ENCODE data around the gene PHOX2A.

Gene PHOX2A

DNA sequence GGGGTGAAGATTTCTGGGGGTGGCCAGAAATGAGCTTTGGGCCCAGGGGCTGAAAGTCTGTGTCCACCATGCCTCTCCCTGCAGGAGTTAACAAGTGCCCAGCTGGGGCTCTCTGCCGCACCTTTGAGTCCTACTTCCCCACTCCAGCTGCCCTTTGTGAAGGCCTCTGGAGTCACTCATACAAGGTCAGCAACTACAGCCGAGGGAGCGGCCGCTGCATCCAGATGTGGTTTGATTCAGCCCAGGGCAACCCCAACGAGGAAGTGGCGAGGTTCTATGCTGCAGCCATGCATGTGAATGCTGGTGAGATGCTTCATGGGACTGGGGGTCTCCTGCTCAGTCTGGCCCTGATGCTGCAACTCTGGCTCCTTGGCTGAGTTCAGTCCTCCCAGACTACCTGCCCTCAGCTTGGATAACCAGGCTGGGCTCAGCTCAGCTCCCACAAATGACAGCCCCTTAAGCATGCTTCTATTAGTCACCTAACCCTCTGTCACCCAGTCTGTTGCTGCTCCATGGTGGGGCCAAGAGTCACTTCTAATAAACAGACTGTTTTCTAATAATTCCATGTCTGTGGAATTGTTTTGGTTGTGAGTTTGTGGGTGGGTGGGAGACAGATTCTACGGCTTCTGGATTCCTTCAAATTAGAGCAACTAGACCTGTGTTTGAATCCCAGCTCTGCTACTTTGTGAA, 22.4 kb downstream of the PHOX2A start:
- no peak for TF ChIP-seq CTCF (conservative IDR thresholded peaks at IDR 0.05; ENCODE audit: low read depth, low read length)
- no peak for DNase-seq (ENCODE audit: low read depth)
- H3K4me3 ChIP-seq (ENCODE audit: low read depth, low read length): no peak overlapping the region

- no peak overlapping the region for H3K4me3 ChIP-seq (ENCODE audit: low read depth, low read length)
- TF ChIP-seq CTCF (conservative IDR thresholded peaks at IDR 0.05; ENCODE audit: low read depth, low read length): no peak
- DNase-seq (ENCODE audit: low read depth): no peak
Observed at GRCh38 chr11:72220696-72221363, 23.1 kb downstream of the PHOX2A start.

- no peak for TF ChIP-seq CTCF (conservative IDR thresholded peaks at IDR 0.05; ENCODE audit: low read depth, low read length)
- DNase-seq (ENCODE audit: low read depth): no peak
- H3K4me3 ChIP-seq (ENCODE audit: low read depth, low read length): no peak overlapping the region
Observed at GRCh38 chr11:72218251-72218745, 25.7 kb downstream of the PHOX2A start.

DNA sequence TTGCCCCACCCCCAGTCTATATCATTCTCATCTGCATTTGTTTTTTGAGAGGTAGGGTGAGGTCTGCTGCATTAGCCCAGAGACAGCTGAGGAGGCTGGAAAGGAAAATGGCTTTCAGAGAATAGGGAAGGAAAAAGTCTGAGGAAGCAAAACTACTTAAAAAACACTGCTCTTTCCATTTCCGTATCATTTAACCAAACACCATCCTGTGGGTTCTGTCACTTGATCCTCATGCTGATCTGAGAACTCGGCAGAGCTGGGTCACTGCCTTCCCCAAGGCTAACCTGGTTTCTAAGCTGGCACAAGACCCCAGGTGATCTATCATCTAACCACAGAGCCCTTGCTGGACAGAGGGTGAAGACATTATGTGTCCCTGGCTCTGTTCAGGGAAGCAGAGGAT, 26.1 kb downstream of the PHOX2A start:
- TF ChIP-seq CTCF (conservative IDR thresholded peaks at IDR 0.05; ENCODE audit: low read depth, low read length): no peak
- no peak overlapping the region for H3K4me3 ChIP-seq (ENCODE audit: low read depth, low read length)
- no peak for DNase-seq (ENCODE audit: low read depth)

GRCh38 chr11:72216638-72217037, 27.3 kb downstream of the PHOX2A start, which contains the start of gene FOLR2:
TSS of gene FOLR2 (plus strand) at chr11:72216794. CDS start at chr11:72218585, 1,791 bp downstream.
- TF ChIP-seq CTCF (conservative IDR thresholded peaks at IDR 0.05; ENCODE audit: low read depth, low read length): no peak
- DNase-seq (ENCODE audit: low read depth): no peak

GRCh38 chr11:72209101-72209500, 34.9 kb downstream of the PHOX2A start:
- TF ChIP-seq CTCF (conservative IDR thresholded peaks at IDR 0.05; ENCODE audit: low read depth, low read length): no peak
- H3K4me3 ChIP-seq (ENCODE audit: low read depth, low read length): no peak overlapping the region
- no peak for DNase-seq (ENCODE audit: low read depth)

More at GRCh38 chr11:72216638-72217037, 27.3 kb downstream of the PHOX2A start, which contains the start of gene FOLR2:
- no peak within 1 kb of the TSS for H3K4me3 ChIP-seq (ENCODE audit: low read depth, low read length)
